HFFc6 (cell line): ENCODE measurements around the gene RNF169. TPM values are rescaled to one million over a fixed set of nuclear protein-coding genes. Genes with fewer than 3 reads are reported as not detected.
A peak's percentile ranks its signal among the peaks of the same experiment; 100 is the strongest.

ENCODE experiments used
- DNase-seq: peaks from one replicate; pipeline ENCODE4 v3.0.0-alpha.2; 2018
- H3K27ac Mint-ChIP-seq: 2 replicates; pipeline ENCODE4 v1.8.0; 2020; ENCODE audit warnings: mild to moderate bottlenecking, mixed read lengths
- H3K27me3 Mint-ChIP-seq: 2 replicates; pipeline ENCODE4 v1.8.0; 2021; ENCODE audit warnings: mild to moderate bottlenecking, moderate library complexity, mixed read lengths; ENCODE audit not compliant: insufficient read depth
- H3K36me3 Mint-ChIP-seq: 2 replicates; pipeline ENCODE4 v1.8.0; 2021; ENCODE audit warnings: low read depth, mixed read lengths
- H3K4me1 Mint-ChIP-seq: 2 replicates; pipeline ENCODE4 v1.8.0; 2020; ENCODE audit warnings: low read depth, mixed read lengths
- H3K4me3 Mint-ChIP-seq: 2 replicates; pipeline ENCODE4 v1.8.0; 2020; ENCODE audit warnings: mild to moderate bottlenecking, moderate library complexity, mixed read lengths
- H3K9me3 Mint-ChIP-seq: 2 replicates; pipeline ENCODE4 v1.8.0; 2020; ENCODE audit warnings: mild to moderate bottlenecking, mixed read lengths
- CTCF ChIP-seq: fragments of 200-600 bp; sonication (generic); IDR thresholded peaks from 2 replicates; pipeline ENCODE4 v1.5.0; 2021; ENCODE audit warnings: antibody characterized with exemption, mild to moderate bottlenecking
- total RNA-seq, 6 experiments: library from RNA; stranded (reverse); fragmentation: NEBNext Ultra II Directional; extraction: Animal tissue kit (Norgen Biotek cat#: 25700); gene quantifications; 2 replicates in 1 of 6; 3 replicates in 5 of 6; pipeline ENCODE4 v1.2.3, GENCODE V29; 2021

Gene RNF169
- total RNA-seq, 6 experiments from 2014 or later = 10.9 to 12.9 (median 12.2) TPM

- H3K36me3 Mint-ChIP-seq = no peaks in the 10 kb centered on the region
- no peak overlapping the region for H3K4me3 Mint-ChIP-seq
Measured at GRCh38 chr11:74780248-74781005, 31.8 kb downstream of the RNF169 start.

GRCh38 chr11:74783241-74783871 lies 34.7 kb downstream of the RNF169 start:
- no peaks in the 10 kb centered on the region for H3K36me3 Mint-ChIP-seq
- no peaks in the 10 kb centered on the region for H3K9me3 Mint-ChIP-seq
- H3K4me1 Mint-ChIP-seq = peaks cover 7% of the 10 kb centered on the region
- TF ChIP-seq CTCF = no peak
- H3K27me3 Mint-ChIP-seq = no peaks in the 10 kb centered on the region
- peak overlapping the region; percentile 78 for H3K4me3 Mint-ChIP-seq
- H3K27ac Mint-ChIP-seq = peak overlapping the region; percentile 91
- DNase-seq = peak; percentile 74

More at GRCh38 chr11:74780248-74781005, 31.8 kb downstream of the RNF169 start:
- H3K27ac Mint-ChIP-seq = no peak overlapping the region
- H3K4me1 Mint-ChIP-seq = peaks cover 25% of the 10 kb centered on the region
- no peaks in the 10 kb centered on the region for H3K27me3 Mint-ChIP-seq
- no peak for TF ChIP-seq CTCF
- no peak for DNase-seq
- no peaks in the 10 kb centered on the region for H3K9me3 Mint-ChIP-seq

- Mint-ChIP-seq H3K27me3 (no peaks in the 10 kb centered on the region), H3K36me3 (no peaks in the 10 kb centered on the region), H3K9me3 (no peaks in the 10 kb centered on the region), H3K27ac (peak overlapping the region; percentile 80), H3K4me3 (no peak overlapping the region), H3K4me1 (0 out of 2 replicates have a peak, but pooled peaks cover 6% of the 10 kb centered on the region)
- no peak for DNase-seq
- TF ChIP-seq CTCF = no peak
Measured at GRCh38 chr11:74784234-74784633, 35.6 kb downstream of the RNF169 start.

GRCh38 chr11:74784726-74785125 lies 36.1 kb downstream of the RNF169 start:
- H3K4me1 Mint-ChIP-seq = 0 out of 2 replicates have a peak, but pooled peaks cover 6% of the 10 kb centered on the region
- no peaks in the 10 kb centered on the region for H3K9me3 Mint-ChIP-seq
- H3K27ac Mint-ChIP-seq = peak overlapping the region; percentile 80; the same call in 1 of the 2 replicates
- TF ChIP-seq CTCF = no peak
- no peak overlapping the region for H3K4me3 Mint-ChIP-seq
- no peak for DNase-seq
- 0 out of 2 replicates have a peak, but pooled peaks cover 4% of the 10 kb centered on the region for H3K36me3 Mint-ChIP-seq
- H3K27me3 Mint-ChIP-seq = no peaks in the 10 kb centered on the region

GRCh38 chr11:74786574-74786973 lies 37.9 kb downstream of the RNF169 start:
- H3K4me3 Mint-ChIP-seq = no peak overlapping the region
- H3K36me3 Mint-ChIP-seq = peaks cover 17% of the 10 kb centered on the region
- H3K4me1 Mint-ChIP-seq = 0 out of 2 replicates have a peak, but pooled peaks cover 6% of the 10 kb centered on the region
- no peak for TF ChIP-seq CTCF
- no peaks in the 10 kb centered on the region for H3K27me3 Mint-ChIP-seq
- no peak for DNase-seq
- H3K27ac Mint-ChIP-seq = no peak overlapping the region
- H3K9me3 Mint-ChIP-seq = no peaks in the 10 kb centered on the region
